ENCODE data around the gene PIP5K1B.

The PIP5K1B gene

GRCh38 chr9:68778635-68779034 lies 73.6 kb downstream of the PIP5K1B start:
- Histone ChIP-seq H3K36me3 (ENCODE audit: insufficient read depth, low read length) (no peaks in the 10 kb centered on the region), H3K27ac (ENCODE audit: low read depth, low read length) (no peak overlapping the region), H3K9me3 (ENCODE audit: low read length) (no peaks in the 10 kb centered on the region), H3K4me1 (ENCODE audit: insufficient read depth, low read length) (peaks cover 33% of the 10 kb centered on the region), H3K9ac (ENCODE audit: low read length) (no peak overlapping the region), H3K27me3 (ENCODE audit: control insufficient read depth in 1 of 2, insufficient read depth in 2 of 2, low read length in 2 of 2) (no peaks in the 10 kb centered on the region), H3K4me3 (ENCODE audit: low read depth in 1 of 2, low read length in 2 of 2) (no peak overlapping the region)

GRCh38 chr9:68779558-68780379 lies 74.7 kb downstream of the PIP5K1B start:
- Histone ChIP-seq H3K9ac (ENCODE audit: low read length) (peak overlapping the region; percentile 92), H3K9me3 (ENCODE audit: low read length) (no peaks in the 10 kb centered on the region), H3K27me3 (ENCODE audit: control insufficient read depth in 1 of 2, insufficient read depth in 2 of 2, low read length in 2 of 2) (no peaks in the 10 kb centered on the region), H3K36me3 (ENCODE audit: insufficient read depth, low read length) (no peaks in the 10 kb centered on the region), H3K4me3 (ENCODE audit: low read depth in 1 of 2, low read length in 2 of 2) (peak overlapping the region; percentile 80 to 81), H3K27ac (ENCODE audit: low read depth, low read length) (peak overlapping the region; percentile 69), H3K4me1 (ENCODE audit: insufficient read depth, low read length) (peaks cover 45% of the 10 kb centered on the region)

- peak overlapping the region; percentile 69 for H3K27ac ChIP-seq (ENCODE audit: low read depth, low read length)
- H3K27me3 ChIP-seq (ENCODE audit: control insufficient read depth in 1 of 2, insufficient read depth in 2 of 2, low read length in 2 of 2) = no peaks in the 10 kb centered on the region
- H3K4me1 ChIP-seq (ENCODE audit: insufficient read depth, low read length) = peaks cover 50% of the 10 kb centered on the region
- H3K36me3 ChIP-seq (ENCODE audit: insufficient read depth, low read length) = no peaks in the 10 kb centered on the region
- peak overlapping the region; percentile 80 to 81 for H3K4me3 ChIP-seq (ENCODE audit: low read depth in 1 of 2, low read length in 2 of 2)
- H3K9ac ChIP-seq (ENCODE audit: low read length) = peak overlapping the region; percentile 65
- no peaks in the 10 kb centered on the region for H3K9me3 ChIP-seq (ENCODE audit: low read length)
Observed at GRCh38 chr9:68780380-68780712, 75.3 kb downstream of the PIP5K1B start.

GRCh38 chr9:68780720-68781119 lies 75.7 kb downstream of the PIP5K1B start:
- peaks cover 53% of the 10 kb centered on the region for H3K4me1 ChIP-seq (ENCODE audit: insufficient read depth, low read length)
- H3K36me3 ChIP-seq (ENCODE audit: insufficient read depth, low read length) = no peaks in the 10 kb centered on the region
- peak overlapping the region; percentile 80 to 81 for H3K4me3 ChIP-seq (ENCODE audit: low read depth in 1 of 2, low read length in 2 of 2)
- H3K27ac ChIP-seq (ENCODE audit: low read depth, low read length) = peak overlapping the region; percentile 69
- H3K9ac ChIP-seq (ENCODE audit: low read length) = peak overlapping the region; percentile 65
- no peaks in the 10 kb centered on the region for H3K27me3 ChIP-seq (ENCODE audit: control insufficient read depth in 1 of 2, insufficient read depth in 2 of 2, low read length in 2 of 2)
- H3K9me3 ChIP-seq (ENCODE audit: low read length) = no peaks in the 10 kb centered on the region

- Histone ChIP-seq H3K4me1 (ENCODE audit: insufficient read depth, low read length) (peaks cover 53% of the 10 kb centered on the region), H3K4me3 (ENCODE audit: low read depth in 1 of 2, low read length in 2 of 2) (no peak overlapping the region), H3K27ac (ENCODE audit: low read depth, low read length) (no peak overlapping the region), H3K27me3 (ENCODE audit: control insufficient read depth in 1 of 2, insufficient read depth in 2 of 2, low read length in 2 of 2) (no peaks in the 10 kb centered on the region), H3K9ac (ENCODE audit: low read length) (no peak overlapping the region), H3K9me3 (ENCODE audit: low read length) (no peaks in the 10 kb centered on the region), H3K36me3 (ENCODE audit: insufficient read depth, low read length) (no peaks in the 10 kb centered on the region)
Observed at GRCh38 chr9:68781928-68782327, 76.9 kb downstream of the PIP5K1B start.

GRCh38 chr9:68782546-68782945 lies 77.5 kb downstream of the PIP5K1B start:
- Histone ChIP-seq H3K4me1 (ENCODE audit: insufficient read depth, low read length) (peaks cover 53% of the 10 kb centered on the region), H3K9ac (ENCODE audit: low read length) (no peak overlapping the region)

GRCh38 chr9:68785965-68786364 lies 80.9 kb downstream of the PIP5K1B start:
- Histone ChIP-seq H3K9me3 (ENCODE audit: low read length) (no peaks in the 10 kb centered on the region), H3K4me3 (ENCODE audit: low read depth in 1 of 2, low read length in 2 of 2) (no peak overlapping the region), H3K9ac (ENCODE audit: low read length) (no peak overlapping the region), H3K4me1 (ENCODE audit: insufficient read depth, low read length) (peaks cover 44% of the 10 kb centered on the region), H3K27ac (ENCODE audit: low read depth, low read length) (no peak overlapping the region), H3K27me3 (ENCODE audit: control insufficient read depth in 1 of 2, insufficient read depth in 2 of 2, low read length in 2 of 2) (no peaks in the 10 kb centered on the region), H3K36me3 (ENCODE audit: insufficient read depth, low read length) (no peaks in the 10 kb centered on the region)

More at GRCh38 chr9:68782546-68782945, 77.5 kb downstream of the PIP5K1B start:
- H3K27me3 ChIP-seq (ENCODE audit: control insufficient read depth in 1 of 2, insufficient read depth in 2 of 2, low read length in 2 of 2) = no peaks in the 10 kb centered on the region
- H3K36me3 ChIP-seq (ENCODE audit: insufficient read depth, low read length) = no peaks in the 10 kb centered on the region
- H3K9me3 ChIP-seq (ENCODE audit: low read length) = no peaks in the 10 kb centered on the region
- peak overlapping the region in 1 of 2 donors; percentile 4 for H3K4me3 ChIP-seq (ENCODE audit: low read depth in 1 of 2, low read length in 2 of 2)
- no peak overlapping the region for H3K27ac ChIP-seq (ENCODE audit: low read depth, low read length)

GRCh38 chr9:68791169-68791568 lies 86.1 kb downstream of the PIP5K1B start:
- no peak overlapping the region for H3K27ac ChIP-seq (ENCODE audit: low read depth, low read length)
- no peak overlapping the region for H3K9ac ChIP-seq (ENCODE audit: low read length)
- no peaks in the 10 kb centered on the region for H3K27me3 ChIP-seq (ENCODE audit: control insufficient read depth in 1 of 2, insufficient read depth in 2 of 2, low read length in 2 of 2)
- no peak overlapping the region for H3K4me3 ChIP-seq (ENCODE audit: low read depth in 1 of 2, low read length in 2 of 2)
- no peaks in the 10 kb centered on the region for H3K36me3 ChIP-seq (ENCODE audit: insufficient read depth, low read length)
- H3K9me3 ChIP-seq (ENCODE audit: low read length) = no peaks in the 10 kb centered on the region
- no peaks in the 10 kb centered on the region for H3K4me1 ChIP-seq (ENCODE audit: insufficient read depth, low read length)

- H3K9ac ChIP-seq (ENCODE audit: low read length) = no peak overlapping the region
- H3K36me3 ChIP-seq (ENCODE audit: insufficient read depth, low read length) = no peaks in the 10 kb centered on the region
- no peak overlapping the region for H3K27ac ChIP-seq (ENCODE audit: low read depth, low read length)
- no peaks in the 10 kb centered on the region for H3K27me3 ChIP-seq (ENCODE audit: control insufficient read depth in 1 of 2, insufficient read depth in 2 of 2, low read length in 2 of 2)
- H3K4me1 ChIP-seq (ENCODE audit: insufficient read depth, low read length) = no peaks in the 10 kb centered on the region
- no peak overlapping the region for H3K4me3 ChIP-seq (ENCODE audit: low read depth in 1 of 2, low read length in 2 of 2)
- no peaks in the 10 kb centered on the region for H3K9me3 ChIP-seq (ENCODE audit: low read length)
Observed at GRCh38 chr9:68793605-68794343, 88.7 kb downstream of the PIP5K1B start.

GRCh38 chr9:68794898-68795297 lies 89.9 kb downstream of the PIP5K1B start:
- no peaks in the 10 kb centered on the region for H3K4me1 ChIP-seq (ENCODE audit: insufficient read depth, low read length)
- no peaks in the 10 kb centered on the region for H3K27me3 ChIP-seq (ENCODE audit: control insufficient read depth in 1 of 2, insufficient read depth in 2 of 2, low read length in 2 of 2)
- H3K27ac ChIP-seq (ENCODE audit: low read depth, low read length) = no peak overlapping the region
- no peak overlapping the region for H3K9ac ChIP-seq (ENCODE audit: low read length)
- no peak overlapping the region for H3K4me3 ChIP-seq (ENCODE audit: low read depth in 1 of 2, low read length in 2 of 2)
- H3K9me3 ChIP-seq (ENCODE audit: low read length) = no peaks in the 10 kb centered on the region
- H3K36me3 ChIP-seq (ENCODE audit: insufficient read depth, low read length) = no peaks in the 10 kb centered on the region

- H3K27me3 ChIP-seq (ENCODE audit: control insufficient read depth in 1 of 2, insufficient read depth in 2 of 2, low read length in 2 of 2) = no peaks in the 10 kb centered on the region
- no peak overlapping the region for H3K4me3 ChIP-seq (ENCODE audit: low read depth in 1 of 2, low read length in 2 of 2)
- H3K9ac ChIP-seq (ENCODE audit: low read length) = no peak overlapping the region
- H3K4me1 ChIP-seq (ENCODE audit: insufficient read depth, low read length) = no peaks in the 10 kb centered on the region
- no peaks in the 10 kb centered on the region for H3K9me3 ChIP-seq (ENCODE audit: low read length)
- H3K36me3 ChIP-seq (ENCODE audit: insufficient read depth, low read length) = no peaks in the 10 kb centered on the region
- H3K27ac ChIP-seq (ENCODE audit: low read depth, low read length) = no peak overlapping the region
Observed at GRCh38 chr9:68795411-68795810, 90.4 kb downstream of the PIP5K1B start.
